Thyroid gland (tissue), 4 donors: ENCODE measurements around the gene BMP8B.

Experiments used
- POLR2A ChIP-seq, 2 donors: fragments of 450-650 bp; IDR thresholded peaks; one replicate each; pipeline ENCODE4 v1.6.1; 2017; ENCODE audit warnings: antibody characterized with exemption in 2 of 2, mild to moderate bottlenecking in 2 of 2, moderate library complexity in 1 of 2
- TF ChIP-seq, protein P1 (sequence below), 6 experiments: fragments of 200-600 bp in 3 of 6; fragments of 450-650 bp in 3 of 6; sonication (generic) in 3 of 6; IDR thresholded peaks; one replicate each; pipeline ENCODE4 v1.5.1; 2016 to 2019; ENCODE audit warnings: antibody characterized with exemption in 6 of 6, mild to moderate bottlenecking in 2 of 6, inconsistent platforms in 1 of 6, moderate library complexity in 1 of 6

DNA sequence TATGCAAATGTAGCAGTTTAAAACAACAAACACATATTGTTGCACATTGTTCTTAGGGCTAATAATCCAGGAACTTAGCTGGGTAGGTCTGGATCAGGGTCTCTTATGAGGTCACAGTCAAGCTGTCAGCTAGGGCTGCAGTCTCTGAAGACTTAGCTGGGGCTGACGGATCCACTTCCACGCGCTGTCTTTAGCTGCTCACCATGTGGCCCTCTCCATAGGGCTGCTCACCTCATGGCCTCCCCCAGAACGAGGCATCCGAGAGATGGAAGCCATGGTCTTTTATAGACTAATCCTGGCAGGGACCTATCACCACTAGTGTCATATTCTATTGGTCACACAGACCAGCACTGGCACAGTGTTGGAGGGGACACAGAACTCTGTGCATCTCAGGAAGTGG, 8.8 kb downstream of the BMP8B start:
- TF ChIP-seq POLR2A (IDR thresholded peaks at IDR 0.05), result no peak
- TF ChIP-seq, protein P1, sequence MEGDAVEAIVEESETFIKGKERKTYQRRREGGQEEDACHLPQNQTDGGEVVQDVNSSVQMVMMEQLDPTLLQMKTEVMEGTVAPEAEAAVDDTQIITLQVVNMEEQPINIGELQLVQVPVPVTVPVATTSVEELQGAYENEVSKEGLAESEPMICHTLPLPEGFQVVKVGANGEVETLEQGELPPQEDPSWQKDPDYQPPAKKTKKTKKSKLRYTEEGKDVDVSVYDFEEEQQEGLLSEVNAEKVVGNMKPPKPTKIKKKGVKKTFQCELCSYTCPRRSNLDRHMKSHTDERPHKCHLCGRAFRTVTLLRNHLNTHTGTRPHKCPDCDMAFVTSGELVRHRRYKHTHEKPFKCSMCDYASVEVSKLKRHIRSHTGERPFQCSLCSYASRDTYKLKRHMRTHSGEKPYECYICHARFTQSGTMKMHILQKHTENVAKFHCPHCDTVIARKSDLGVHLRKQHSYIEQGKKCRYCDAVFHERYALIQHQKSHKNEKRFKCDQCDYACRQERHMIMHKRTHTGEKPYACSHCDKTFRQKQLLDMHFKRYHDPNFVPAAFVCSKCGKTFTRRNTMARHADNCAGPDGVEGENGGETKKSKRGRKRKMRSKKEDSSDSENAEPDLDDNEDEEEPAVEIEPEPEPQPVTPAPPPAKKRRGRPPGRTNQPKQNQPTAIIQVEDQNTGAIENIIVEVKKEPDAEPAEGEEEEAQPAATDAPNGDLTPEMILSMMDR (IDR thresholded peaks at IDR 0.05), result no peak
